HG02763 (cell line): Measurements from ENCODE around the gene ME2.
A peak's percentile ranks its signal among the peaks of the same experiment; 100 is the strongest.
"Not testable (repeated sequence)": the region's sequence is repeated elsewhere in the genome, so short reads cannot be mapped to it uniquely, and the experiment has no call there.

Experiments
- ATAC-seq: cut with Tn5 transposase; IDR thresholded peaks from one replicate; pipeline ENCODE4 v1.9.1; 2021; ENCODE audit warnings: mild to moderate bottlenecking, moderate library complexity; ENCODE audit not compliant: unreplicated experiment

Gene ME2

GRCh38 chr18:50911006-50911405 lies 32.1 kb downstream of the ME2 start:
- no peak for ATAC-seq

GRCh38 chr18:50917021-50917420 lies 38.1 kb downstream of the ME2 start:
- ATAC-seq = no peak

GRCh38 chr18:50918153-50918552 lies 39.2 kb downstream of the ME2 start:
- no peak for ATAC-seq

GRCh38 chr18:50924372-50924771 lies 45.5 kb downstream of the ME2 start:
- ATAC-seq = no peak

- ATAC-seq = no peak
These were observed 47.6 kb downstream of the ME2 start for GRCh38 chr18:50926521-50926920.

- ATAC-seq = no peak
These were observed 49.6 kb downstream of the ME2 start for GRCh38 chr18:50928551-50928950.

- ATAC-seq = no peak
These were observed 54.8 kb downstream of the ME2 start for GRCh38 chr18:50933684-50934083.

- ATAC-seq = no peak
These were observed 55.8 kb downstream of the ME2 start for GRCh38 chr18:50934545-50935211.

GRCh38 chr18:50935493-50936191 lies 56.7 kb downstream of the ME2 start:
- no peak for ATAC-seq

- ATAC-seq = no peak
These were observed 58.3 kb downstream of the ME2 start for GRCh38 chr18:50937183-50937582.

- no peak for ATAC-seq
These were observed 60.0 kb downstream of the ME2 start for GRCh38 chr18:50938912-50939311.

GRCh38 chr18:50944245-50944932 lies 65.5 kb downstream of the ME2 start:
- ATAC-seq = no peak

GRCh38 chr18:50945918-50946317 lies 67.0 kb downstream of the ME2 start:
- not testable (repeated sequence) for ATAC-seq

GRCh38 chr18:50947899-50948298 lies 69.0 kb downstream of the ME2 start:
- ATAC-seq = no peak

GRCh38 chr18:50949185-50949584 lies 70.3 kb downstream of the ME2 start:
- no peak for ATAC-seq

- ATAC-seq = no peak
These were observed 71.7 kb downstream of the ME2 start for GRCh38 chr18:50950626-50951025.

GRCh38 chr18:50953822-50954221 lies 74.9 kb downstream of the ME2 start:
- ATAC-seq = no peak

- no peak for ATAC-seq
These were observed 76.3 kb downstream of the ME2 start for GRCh38 chr18:50955253-50955652.

- ATAC-seq = no peak
These were observed 77.2 kb downstream of the ME2 start for GRCh38 chr18:50956116-50956515.

- no peak for ATAC-seq
These were observed 83.1 kb downstream of the ME2 start for GRCh38 chr18:50961974-50962373.

GRCh38 chr18:50967714-50968661 lies 89.1 kb downstream of the ME2 start, which contains the start of gene ELAC1:
ELAC1 (plus strand) TSS chr18:50968040; CDS start chr18:50974405, 6,365 bp downstream.
- ATAC-seq = peak; percentile 95
